Esophagus muscularis mucosa (tissue), 4 donors: ENCODE measurements around the gene SPATA19.
"Not testable (repeated sequence)": the region's sequence is repeated elsewhere in the genome, so short reads cannot be mapped to it uniquely, and the experiment has no call there.

Source experiments
- EP300 ChIP-seq: sonication (generic); formaldehyde crosslinking; IDR thresholded peaks from one replicate; pipeline ENCODE4 v1.6.1; 2017; ENCODE audit warnings: antibody characterized with exemption
- POLR2A ChIP-seq: fragments of 450-650 bp; IDR thresholded peaks from one replicate; pipeline ENCODE4 v1.6.1; 2017; ENCODE audit warnings: antibody characterized with exemption, moderate library complexity, mild to moderate bottlenecking, low read depth
- POLR2AphosphoS5 ChIP-seq, 2 donors: sonication (generic); formaldehyde crosslinking; IDR thresholded peaks; one replicate each; pipeline ENCODE4 v1.6.1; 2017; ENCODE audit warnings: antibody characterized with exemption in 2 of 2
- TF ChIP-seq, protein P1 (sequence below), 3 experiments: fragments of 200-600 bp in 2 of 3; fragments of 450-650 bp in 1 of 3; sonication (generic) in 2 of 3; IDR thresholded peaks; one replicate each; pipeline ENCODE4 v1.5.1; 2017 to 2019; ENCODE audit warnings: antibody characterized with exemption in 3 of 3, mild to moderate bottlenecking in 2 of 3, moderate library complexity in 1 of 3

DNA sequence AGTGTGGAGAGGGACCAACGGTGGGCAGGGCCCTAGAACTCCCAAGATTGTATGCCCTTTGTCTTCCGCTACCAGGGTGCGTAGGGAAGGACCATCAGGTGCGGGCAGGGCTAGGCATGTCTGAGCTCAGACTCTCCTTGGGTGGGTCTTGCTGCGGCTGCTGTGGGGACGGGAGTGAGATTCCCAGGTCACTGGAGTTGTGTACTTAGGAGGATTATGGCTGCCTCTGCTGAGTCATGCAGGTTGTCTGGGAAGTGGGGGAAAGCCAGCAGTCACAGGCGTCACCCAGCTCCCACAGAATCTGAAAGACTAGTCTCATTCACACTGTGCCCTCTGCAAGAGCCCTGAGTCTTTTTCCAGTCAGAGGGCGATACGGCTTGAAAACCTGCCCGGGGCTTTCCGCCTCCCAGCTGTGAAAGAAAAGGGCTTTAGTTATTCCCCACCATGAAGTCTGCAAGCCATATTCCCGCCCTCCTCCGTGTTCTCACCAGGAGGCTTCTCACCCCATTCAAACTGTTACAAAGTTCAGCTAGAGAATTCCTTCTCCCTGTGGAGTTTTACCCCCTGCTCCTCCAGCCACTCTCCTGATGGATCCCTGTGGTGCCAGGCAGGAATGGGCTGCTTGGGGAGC is 9.1 kb upstream of the SPATA19 start:
- not testable (repeated sequence) for TF ChIP-seq POLR2A; POLR2AphosphoS5 (IDR thresholded peaks at IDR 0.05); EP300
- TF ChIP-seq, protein P1, sequence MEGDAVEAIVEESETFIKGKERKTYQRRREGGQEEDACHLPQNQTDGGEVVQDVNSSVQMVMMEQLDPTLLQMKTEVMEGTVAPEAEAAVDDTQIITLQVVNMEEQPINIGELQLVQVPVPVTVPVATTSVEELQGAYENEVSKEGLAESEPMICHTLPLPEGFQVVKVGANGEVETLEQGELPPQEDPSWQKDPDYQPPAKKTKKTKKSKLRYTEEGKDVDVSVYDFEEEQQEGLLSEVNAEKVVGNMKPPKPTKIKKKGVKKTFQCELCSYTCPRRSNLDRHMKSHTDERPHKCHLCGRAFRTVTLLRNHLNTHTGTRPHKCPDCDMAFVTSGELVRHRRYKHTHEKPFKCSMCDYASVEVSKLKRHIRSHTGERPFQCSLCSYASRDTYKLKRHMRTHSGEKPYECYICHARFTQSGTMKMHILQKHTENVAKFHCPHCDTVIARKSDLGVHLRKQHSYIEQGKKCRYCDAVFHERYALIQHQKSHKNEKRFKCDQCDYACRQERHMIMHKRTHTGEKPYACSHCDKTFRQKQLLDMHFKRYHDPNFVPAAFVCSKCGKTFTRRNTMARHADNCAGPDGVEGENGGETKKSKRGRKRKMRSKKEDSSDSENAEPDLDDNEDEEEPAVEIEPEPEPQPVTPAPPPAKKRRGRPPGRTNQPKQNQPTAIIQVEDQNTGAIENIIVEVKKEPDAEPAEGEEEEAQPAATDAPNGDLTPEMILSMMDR (IDR thresholded peaks at IDR 0.05), result not testable (repeated sequence)
